Endothelial cell of umbilical vein (primary cell): ENCODE measurements around the gene EEF2K. TPM values are rescaled to one million over a fixed set of nuclear protein-coding genes. Genes with fewer than 3 reads are reported as not detected.

ENCODE experiments used
- BruUV-seq: library from RNA; stranded (reverse); fragments of 400-500 nt; replicated peaks from 2 replicates; lab custom pipeline; 2021; lab: Mats Ljungman, UMichigan
- CTCF ChIA-PET: fragments of 300-600, 350-600 bp; sonication (Branson Sonifier 250); formaldehyde crosslinking; loops from one replicate; lab custom pipeline; 2021; ENCODE audit warnings: antibody characterized with exemption, inconsistent platforms; lab: Charles Lee
- POLR2A ChIA-PET: fragments of 300-600, 350-600 bp; sonication (Branson Sonifier 250); formaldehyde crosslinking; loops from one replicate; lab custom pipeline; 2021; ENCODE audit warnings: antibody characterized with exemption, inconsistent platforms; lab: Charles Lee
- DNase-seq: peaks from one replicate; pipeline ENCODE4 v3.0.0-alpha.2; 2011; ENCODE audit warnings: low read depth, low spot score
- FAIRE-seq: peaks from 2 replicates; lab custom pipeline; 2011; peaks lifted over from hg19 to GRCh38; lab: Jason Lieb, UNC
- H2AFZ ChIP-seq: 2 replicates; pipeline ENCODE4 v1.6.0; 2012; ENCODE audit warnings: low read depth, low read length, control low read depth, inconsistent platforms
- H3K27ac ChIP-seq: 2 replicates; pipeline ENCODE4 v1.5.1; 2011; ENCODE audit warnings: low read depth, mild to moderate bottlenecking, control low read depth, low read length, moderate library complexity; ENCODE audit not compliant: insufficient read depth
- H3K27me3 ChIP-seq, 2 experiments: 2 replicates each; pipeline versions ENCODE4 v1.6.0 to v1.6.1; 2011; ENCODE audit warnings: low read length in 2 of 2, mixed read lengths in 1 of 2; ENCODE audit not compliant: control insufficient read depth in 2 of 2, insufficient read depth in 2 of 2
- H3K36me3 ChIP-seq, 2 experiments: 2 replicates in 1 of 2; 3 replicates in 1 of 2; pipeline ENCODE4 v1.5.1; 2011; ENCODE audit warnings: low read length in 2 of 2, mild to moderate bottlenecking in 1 of 2, moderate library complexity in 1 of 2; ENCODE audit not compliant: control insufficient read depth in 2 of 2, insufficient read depth in 2 of 2; ENCODE audit errors: extremely low read depth in 1 of 2
- H3K4me1 ChIP-seq: 3 replicates; pipeline ENCODE4 v1.5.1; 2011; ENCODE audit warnings: mild to moderate bottlenecking, low read length; ENCODE audit not compliant: control insufficient read depth, insufficient read depth; ENCODE audit errors: extremely low read depth
- H3K4me2 ChIP-seq: 2 replicates; pipeline ENCODE4 v1.6.1; 2011; ENCODE audit warnings: low read length, control low read depth, mixed read lengths; ENCODE audit not compliant: insufficient read depth
- H3K4me3 ChIP-seq, 3 experiments: fragments of 200-600 bp in 1 of 3; sonication (generic), shearing (Covaris generic) in 1 of 3; replicated peaks in 1 of 3; 2 replicates each; pipeline ENCODE4 v1.5.1; 2011 to 2016; ENCODE audit warnings: control low read depth in 3 of 3, low read length in 3 of 3, mild to moderate bottlenecking in 2 of 3, inconsistent platforms in 1 of 3, low read depth in 1 of 3, moderate library complexity in 1 of 3; ENCODE audit not compliant: insufficient read depth in 1 of 3
- H3K79me2 ChIP-seq: 2 replicates; pipeline ENCODE4 v1.6.0; 2012; ENCODE audit warnings: low read length, inconsistent platforms; ENCODE audit not compliant: control insufficient read depth, insufficient read depth
- H3K9ac ChIP-seq: replicated peaks from 2 replicates; pipeline ENCODE3; 2011; ENCODE audit warnings: low read length, control low read depth; ENCODE audit not compliant: insufficient read depth; ENCODE audit errors: extremely low read depth
- H3K9me1 ChIP-seq: replicated peaks from 3 replicates; pipeline ENCODE4 v1.6.0; 2011; ENCODE audit warnings: mild to moderate bottlenecking, low read length; ENCODE audit not compliant: control insufficient read depth, insufficient read depth; ENCODE audit errors: extremely low read depth
- H3K9me3 ChIP-seq: replicated peaks from 2 replicates; pipeline ENCODE4 v1.5.1; 2012; ENCODE audit warnings: low read length, inconsistent platforms; ENCODE audit not compliant: control insufficient read depth, insufficient read depth
- H4K20me1 ChIP-seq: replicated peaks from 2 replicates; pipeline ENCODE3; 2011; ENCODE audit warnings: mild to moderate bottlenecking, low read length; ENCODE audit not compliant: control insufficient read depth, insufficient read depth; ENCODE audit errors: extremely low read depth
- FOS ChIP-seq: IDR thresholded peaks from 2 replicates; pipeline ENCODE4 v1.6.1; 2011; ENCODE audit warnings: mild to moderate bottlenecking, low read length, moderate library complexity, borderline replicate concordance; ENCODE audit not compliant: insufficient read depth
- GATA2 ChIP-seq: IDR thresholded peaks from 2 replicates; pipeline ENCODE4 v1.7.0; 2011; ENCODE audit warnings: low read depth, mild to moderate bottlenecking, moderate library complexity, mixed read lengths, low read length; ENCODE audit not compliant: insufficient read length, insufficient read depth
- JUN ChIP-seq: IDR thresholded peaks from 2 replicates; pipeline ENCODE4 v1.6.1; 2011; ENCODE audit warnings: borderline replicate concordance, low read depth; ENCODE audit not compliant: insufficient read length, insufficient read depth
- MYC ChIP-seq: IDR thresholded peaks from one replicate; pipeline ENCODE4 v1.6.1; 2011; ENCODE audit warnings: mild to moderate bottlenecking, low read depth, low read length
- POLR2A ChIP-seq: IDR thresholded peaks from 2 replicates; pipeline ENCODE4 v1.6.1; 2012; ENCODE audit warnings: low read depth, mild to moderate bottlenecking, control low read depth, low read length
- POLR2AphosphoS5 ChIP-seq: IDR thresholded peaks from 2 replicates; pipeline ENCODE4 v1.6.1; 2012; ENCODE audit warnings: low read depth, mild to moderate bottlenecking, control low read depth, low read length, moderate library complexity; ENCODE audit not compliant: insufficient read depth
- dilution Hi-C: fragments of 300-500 bp; cut with MboI; formaldehyde crosslinking; loops from one replicate; pipeline ENCODE4 v1.15.0; 2019; ENCODE audit warnings: low sequenced_read_pairs; ENCODE audit not compliant: extremely low pct_ligation_motif_present
- intact Hi-C: fragments of 100-400 bp; cut with micrococcal nuclease; formaldehyde crosslinking; loops from one replicate; pipeline ENCODE4 v1.10.0; 2022
- polyA plus RNA-seq, 4 experiments: library from polyadenylated mRNA; depleted of rRNA in 3 of 4; stranded (reverse) in 3 of 4; unstranded in 1 of 4; fragments of >200 nt; gene quantifications; 2 replicates each; pipeline versions ENCODE4 v1.2.1 to v1.2.3, GENCODE V29; 2011 to 2012; ENCODE audit warnings: missing spikeins in 1 of 4
- total RNA-seq: library from RNA; stranded (reverse); gene quantifications from 2 replicates; pipeline ENCODE4 v1.2.3, GENCODE V29; 2021
- TF ChIP-seq, protein P1 (sequence below), 2 donors: IDR thresholded peaks; 1 replicate in 1 of 2; 2 replicates in 1 of 2; pipeline ENCODE4 v1.5.1; 2011; ENCODE audit warnings: low read length in 2 of 2, mild to moderate bottlenecking in 2 of 2, moderate library complexity in 2 of 2, control low read depth in 1 of 2, inconsistent platforms in 1 of 2, low read depth in 1 of 2; ENCODE audit not compliant: insufficient read depth in 1 of 2; ENCODE audit errors: extremely low read depth in 1 of 2
- TF ChIP-seq, protein P2 (sequence below): IDR thresholded peaks from 2 replicates; pipeline ENCODE4 v1.6.1; 2011; ENCODE audit not compliant: insufficient read depth, insufficient read length

The EEF2K gene
- total and polyA plus RNA-seq, 2 donors (not counting 3 experiments of a cell fraction or from before 2014, with no cell fraction given): 16.0 to 48.6 TPM

DNA sequence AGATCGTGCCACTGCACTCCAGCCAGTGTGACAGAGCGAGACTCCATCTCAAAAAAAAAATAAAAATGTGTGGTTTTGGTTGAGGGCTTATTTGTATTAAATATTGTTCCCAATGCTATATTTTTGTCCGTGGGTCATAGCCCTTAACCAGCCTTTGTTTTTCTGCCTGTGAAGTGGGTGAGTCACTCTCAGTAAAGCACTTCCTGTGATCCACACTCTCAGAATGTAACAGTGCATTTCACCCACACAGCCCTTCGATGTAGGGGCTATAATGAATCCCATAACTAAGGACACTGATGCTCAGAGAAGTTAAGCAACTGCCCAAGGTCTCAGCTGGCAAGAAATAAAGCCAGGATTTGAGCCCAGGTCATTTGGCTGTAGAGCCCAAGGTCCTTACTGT is 56.4 kb downstream of the EEF2K start:
- dilution Hi-C loops (no loop called here), intact Hi-C loops (loop anchor here (1.0 to 2.0 kb wide), 2 partner anchors 34 to 56 kb away; partner anchors contain the start of genes EEF2K and POLR3E)
- H3K27ac ChIP-seq: no peak overlapping the region
- ChIA-PET POLR2A (no interaction called here), CTCF (interaction anchor here (0.6 to 1.0 kb wide), 3 partner anchors 20 to 74 kb away, joined by 3 read pairs; partner anchors contain the start of gene EEF2K)
- no peaks in the 10 kb centered on the region for H3K9me1 ChIP-seq
- H2AFZ ChIP-seq: no peak overlapping the region
- peak overlapping the region; percentile 4 for H3K4me2 ChIP-seq
- H3K9ac ChIP-seq: no peak overlapping the region
- no peaks in the 10 kb centered on the region for H3K79me2 ChIP-seq
- TF ChIP-seq FOS (peak; percentile 68), POLR2A (no peak), JUN (peak; percentile 58), POLR2AphosphoS5 (peak; percentile 31), MYC (no peak), GATA2 (no peak)
- TF ChIP-seq, protein P1, sequence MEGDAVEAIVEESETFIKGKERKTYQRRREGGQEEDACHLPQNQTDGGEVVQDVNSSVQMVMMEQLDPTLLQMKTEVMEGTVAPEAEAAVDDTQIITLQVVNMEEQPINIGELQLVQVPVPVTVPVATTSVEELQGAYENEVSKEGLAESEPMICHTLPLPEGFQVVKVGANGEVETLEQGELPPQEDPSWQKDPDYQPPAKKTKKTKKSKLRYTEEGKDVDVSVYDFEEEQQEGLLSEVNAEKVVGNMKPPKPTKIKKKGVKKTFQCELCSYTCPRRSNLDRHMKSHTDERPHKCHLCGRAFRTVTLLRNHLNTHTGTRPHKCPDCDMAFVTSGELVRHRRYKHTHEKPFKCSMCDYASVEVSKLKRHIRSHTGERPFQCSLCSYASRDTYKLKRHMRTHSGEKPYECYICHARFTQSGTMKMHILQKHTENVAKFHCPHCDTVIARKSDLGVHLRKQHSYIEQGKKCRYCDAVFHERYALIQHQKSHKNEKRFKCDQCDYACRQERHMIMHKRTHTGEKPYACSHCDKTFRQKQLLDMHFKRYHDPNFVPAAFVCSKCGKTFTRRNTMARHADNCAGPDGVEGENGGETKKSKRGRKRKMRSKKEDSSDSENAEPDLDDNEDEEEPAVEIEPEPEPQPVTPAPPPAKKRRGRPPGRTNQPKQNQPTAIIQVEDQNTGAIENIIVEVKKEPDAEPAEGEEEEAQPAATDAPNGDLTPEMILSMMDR (IDR thresholded peaks at IDR 0.05; ENCODE audit: extremely low read depth in 1 of 2, insufficient read depth in 1 of 2, low read depth in 1 of 2, low read length in 2 of 2): no peak
- TF ChIP-seq, protein P2, sequence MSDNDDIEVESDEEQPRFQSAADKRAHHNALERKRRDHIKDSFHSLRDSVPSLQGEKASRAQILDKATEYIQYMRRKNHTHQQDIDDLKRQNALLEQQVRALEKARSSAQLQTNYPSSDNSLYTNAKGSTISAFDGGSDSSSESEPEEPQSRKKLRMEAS: no peak
- FAIRE-seq (peak; percentile 96), DNase-seq (peak; percentile 30)
- peaks cover 7% of the 10 kb centered on the region for H3K4me1 ChIP-seq
- no peaks in the 10 kb centered on the region for H3K27me3 ChIP-seq
- H3K36me3 ChIP-seq: peaks cover 14 to 34% of the 10 kb centered on the region in 2 experiments
- no peaks in the 10 kb centered on the region for H3K9me3 ChIP-seq
- no TSS peak for BruUV-seq
- no peak overlapping the region for H3K4me3 ChIP-seq
- no peaks in the 10 kb centered on the region for H4K20me1 ChIP-seq
